HL-60 (cell line): ENCODE measurements around the gene MICOS13.

Experiments used
- DNase-seq, 2 experiments: peaks; one replicate each; pipeline ENCODE4 v3.0.0-alpha.2; 2010 to 2020; ENCODE audit warnings: low read depth in 1 of 2, low spot score in 1 of 2
- H3K27ac ChIP-seq: fragments of 250-450 bp; sonication (Bioruptor Pico); replicated peaks from 2 replicates; pipeline ENCODE4 v1.5.1; 2020; ENCODE audit warnings: mild to moderate bottlenecking, moderate library complexity
- H3K27me3 ChIP-seq: fragments of 250-450 bp; sonication (Bioruptor Pico); 2 replicates; pipeline ENCODE4 v1.5.1; 2021; ENCODE audit warnings: mild to moderate bottlenecking, moderate library complexity; ENCODE audit not compliant: insufficient read depth, poor library complexity, severe bottlenecking
- H3K4me3 ChIP-seq: replicated peaks from 2 replicates; pipeline ENCODE4 v1.5.1; 2011; ENCODE audit warnings: mild to moderate bottlenecking, control low read depth, low read length; ENCODE audit not compliant: insufficient read depth
- CTCF ChIP-seq: IDR thresholded peaks from one replicate; pipeline ENCODE4 v1.5.1; 2011; ENCODE audit warnings: low read length, control low read depth, inconsistent platforms; ENCODE audit not compliant: insufficient read depth
- GABPA ChIP-seq: IDR thresholded peaks from 2 replicates; pipeline ENCODE4 v1.6.1; 2012; ENCODE audit warnings: low read depth
- POLR2AphosphoS5 ChIP-seq: IDR thresholded peaks from 2 replicates; pipeline ENCODE4 v1.6.1; 2012; ENCODE audit warnings: low read depth
- REST ChIP-seq: IDR thresholded peaks from 2 replicates; pipeline ENCODE4 v1.6.1; 2012; ENCODE audit warnings: low read depth; ENCODE audit not compliant: insufficient replicate concordance
- SPI1 ChIP-seq: IDR thresholded peaks from 2 replicates; pipeline ENCODE4 v1.6.1; 2012; ENCODE audit warnings: low read depth, mild to moderate bottlenecking, borderline replicate concordance

Gene MICOS13

GRCh38 chr19:5666921-5667610 lies 13.2 kb downstream of the MICOS13 start:
- Histone ChIP-seq H3K27me3 (no peaks in the 10 kb centered on the region), H3K4me3 (no peak overlapping the region), H3K27ac (no peak overlapping the region)
- no peak for DNase-seq
- TF ChIP-seq POLR2AphosphoS5 (no peak; the same call in 1 of the 2 replicates), CTCF (no peak), GABPA (no peak), SPI1 (no peak), REST (no peak)

GRCh38 chr19:5665781-5666513 lies 14.4 kb downstream of the MICOS13 start:
- TF ChIP-seq POLR2AphosphoS5 (no peak), CTCF (no peak), SPI1 (no peak), GABPA (no peak), REST (no peak)
- Histone ChIP-seq H3K27me3 (no peaks in the 10 kb centered on the region), H3K4me3 (no peak overlapping the region), H3K27ac (no peak overlapping the region)
- DNase-seq: no peak

GRCh38 chr19:5664515-5664914 lies 15.8 kb downstream of the MICOS13 start:
- no peaks in the 10 kb centered on the region for H3K27me3 ChIP-seq
- H3K27ac ChIP-seq: no peak overlapping the region
- TF ChIP-seq POLR2AphosphoS5: no peak
- no peak for TF ChIP-seq SPI1
- no peak for TF ChIP-seq CTCF
- no peak for TF ChIP-seq GABPA
- no peak for TF ChIP-seq REST
- H3K4me3 ChIP-seq: no peak overlapping the region
- DNase-seq: no peak
